Astrocyte (in vitro differentiated cells and primary cell): Measurements from ENCODE around the gene PTPRE. TPM values are rescaled to one million over a fixed set of nuclear protein-coding genes. Genes with fewer than 3 reads are reported as not detected.

Experiments used
- DNase-seq: peaks from one replicate; pipeline ENCODE4 v3.0.0-alpha.2; 2010; ENCODE audit warnings: low read depth
- FAIRE-seq: peaks from 2 replicates; lab custom pipeline; 2011; peaks lifted over from hg19 to GRCh38; lab: Jason Lieb, UNC
- H2AFZ ChIP-seq: 2 replicates; pipeline ENCODE4 v1.6.0; 2012; ENCODE audit warnings: low read depth, low read length, inconsistent platforms
- H3K27ac ChIP-seq: 2 replicates; pipeline ENCODE4 v1.5.1; 2011; ENCODE audit warnings: low read depth, low read length, inconsistent platforms
- H3K27me3 ChIP-seq: 2 replicates; pipeline ENCODE4 v1.6.0; 2011; ENCODE audit warnings: low read length, inconsistent platforms; ENCODE audit not compliant: insufficient read depth
- H3K36me3 ChIP-seq: 2 replicates; pipeline ENCODE4 v1.5.1; 2011; ENCODE audit warnings: low read length, inconsistent platforms; ENCODE audit not compliant: insufficient read depth
- H3K4me1 ChIP-seq: 2 replicates; pipeline ENCODE4 v1.5.1; 2011; ENCODE audit warnings: low read length, inconsistent platforms; ENCODE audit not compliant: insufficient read depth
- H3K4me2 ChIP-seq: 2 replicates; pipeline ENCODE4 v1.6.0; 2012; ENCODE audit warnings: low read length, inconsistent platforms
- H3K4me3 ChIP-seq: 2 replicates; pipeline ENCODE4 v1.5.1; 2011; ENCODE audit warnings: low read depth, mild to moderate bottlenecking, low read length, inconsistent platforms; ENCODE audit not compliant: insufficient read depth
- H3K79me2 ChIP-seq: 2 replicates; pipeline ENCODE4 v1.6.0; 2012; ENCODE audit warnings: mild to moderate bottlenecking, low read length, inconsistent platforms; ENCODE audit not compliant: insufficient read depth
- H3K9ac ChIP-seq: 2 replicates; pipeline ENCODE4 v1.6.0; 2012; ENCODE audit warnings: mild to moderate bottlenecking, low read length, inconsistent platforms
- H3K9me3 ChIP-seq: 2 replicates; pipeline ENCODE4 v1.5.1; 2012; ENCODE audit warnings: low read depth, mild to moderate bottlenecking, low read length, inconsistent platforms; ENCODE audit not compliant: insufficient read depth
- H4K20me1 ChIP-seq: 2 replicates; pipeline ENCODE4 v1.6.0; 2012; ENCODE audit warnings: low read length, inconsistent platforms; ENCODE audit not compliant: insufficient read depth
- H3K27ac Mint-ChIP-seq: one replicate; pipeline ENCODE4 v1.8.0; 2021; ENCODE audit warnings: mild to moderate bottlenecking, mixed read lengths; ENCODE audit not compliant: unreplicated experiment
- H3K27me3 Mint-ChIP-seq: one replicate; pipeline ENCODE4 v1.8.0; 2021; ENCODE audit warnings: low read depth, mixed read lengths; ENCODE audit not compliant: unreplicated experiment
- H3K36me3 Mint-ChIP-seq: one replicate; pipeline ENCODE4 v1.8.0; 2021; ENCODE audit warnings: low read depth, mixed read lengths; ENCODE audit not compliant: unreplicated experiment
- H3K4me1 Mint-ChIP-seq: one replicate; pipeline ENCODE4 v1.8.0; 2021; ENCODE audit warnings: low read depth, mixed read lengths; ENCODE audit not compliant: unreplicated experiment
- H3K4me3 Mint-ChIP-seq: one replicate; pipeline ENCODE4 v1.8.0; 2021; ENCODE audit warnings: mild to moderate bottlenecking, moderate library complexity, mixed read lengths; ENCODE audit not compliant: unreplicated experiment
- H3K9me3 Mint-ChIP-seq: one replicate; pipeline ENCODE4 v1.8.0; 2021; ENCODE audit warnings: mild to moderate bottlenecking, mixed read lengths; ENCODE audit not compliant: unreplicated experiment
- EZH2 ChIP-seq: IDR thresholded peaks from 2 replicates; pipeline ENCODE4 v1.6.1; 2012; ENCODE audit warnings: mild to moderate bottlenecking, low read length, inconsistent platforms; ENCODE audit not compliant: insufficient read depth
- total RNA-seq: library from RNA; stranded (reverse); gene quantifications from 2 replicates; pipeline ENCODE4 v1.2.1, GENCODE V29; 2021
- TF ChIP-seq, protein P1 (sequence below): IDR thresholded peaks from 2 replicates; pipeline ENCODE4 v1.5.1; 2011; ENCODE audit warnings: low read depth, mild to moderate bottlenecking, inconsistent platforms, low read length, moderate library complexity; ENCODE audit not compliant: insufficient read depth

PTPRE gene
- total RNA-seq, 1 donor from 2014 or later, result 14.1 TPM

GRCh38 chr10:128018691-128019090 lies 111.8 kb downstream of the PTPRE start:
- H4K20me1 ChIP-seq, result no peaks in the 10 kb centered on the region
- H3K27me3 ChIP-seq, result no peaks in the 10 kb centered on the region
- DNase-seq (no peak), FAIRE-seq (no peak)
- H3K4me1 ChIP-seq, result no peaks in the 10 kb centered on the region
- H3K79me2 ChIP-seq, result no peaks in the 10 kb centered on the region
- Mint-ChIP-seq H3K4me1 (no peaks in the 10 kb centered on the region), H3K4me3 (no peak overlapping the region), H3K9me3 (no peaks in the 10 kb centered on the region), H3K36me3 (no peaks in the 10 kb centered on the region), H3K27me3 (peaks cover 4% of the 10 kb centered on the region), H3K27ac (no peak overlapping the region)
- H2AFZ ChIP-seq, result no peak overlapping the region
- H3K9me3 ChIP-seq, result no peaks in the 10 kb centered on the region
- H3K27ac ChIP-seq, result no peak overlapping the region
- H3K4me3 ChIP-seq, result no peak overlapping the region
- H3K36me3 ChIP-seq, result no peaks in the 10 kb centered on the region
- no peak overlapping the region for H3K9ac ChIP-seq
- no peak for TF ChIP-seq EZH2
- TF ChIP-seq, protein P1, sequence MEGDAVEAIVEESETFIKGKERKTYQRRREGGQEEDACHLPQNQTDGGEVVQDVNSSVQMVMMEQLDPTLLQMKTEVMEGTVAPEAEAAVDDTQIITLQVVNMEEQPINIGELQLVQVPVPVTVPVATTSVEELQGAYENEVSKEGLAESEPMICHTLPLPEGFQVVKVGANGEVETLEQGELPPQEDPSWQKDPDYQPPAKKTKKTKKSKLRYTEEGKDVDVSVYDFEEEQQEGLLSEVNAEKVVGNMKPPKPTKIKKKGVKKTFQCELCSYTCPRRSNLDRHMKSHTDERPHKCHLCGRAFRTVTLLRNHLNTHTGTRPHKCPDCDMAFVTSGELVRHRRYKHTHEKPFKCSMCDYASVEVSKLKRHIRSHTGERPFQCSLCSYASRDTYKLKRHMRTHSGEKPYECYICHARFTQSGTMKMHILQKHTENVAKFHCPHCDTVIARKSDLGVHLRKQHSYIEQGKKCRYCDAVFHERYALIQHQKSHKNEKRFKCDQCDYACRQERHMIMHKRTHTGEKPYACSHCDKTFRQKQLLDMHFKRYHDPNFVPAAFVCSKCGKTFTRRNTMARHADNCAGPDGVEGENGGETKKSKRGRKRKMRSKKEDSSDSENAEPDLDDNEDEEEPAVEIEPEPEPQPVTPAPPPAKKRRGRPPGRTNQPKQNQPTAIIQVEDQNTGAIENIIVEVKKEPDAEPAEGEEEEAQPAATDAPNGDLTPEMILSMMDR, result no peak
- no peak overlapping the region for H3K4me2 ChIP-seq

DNA sequence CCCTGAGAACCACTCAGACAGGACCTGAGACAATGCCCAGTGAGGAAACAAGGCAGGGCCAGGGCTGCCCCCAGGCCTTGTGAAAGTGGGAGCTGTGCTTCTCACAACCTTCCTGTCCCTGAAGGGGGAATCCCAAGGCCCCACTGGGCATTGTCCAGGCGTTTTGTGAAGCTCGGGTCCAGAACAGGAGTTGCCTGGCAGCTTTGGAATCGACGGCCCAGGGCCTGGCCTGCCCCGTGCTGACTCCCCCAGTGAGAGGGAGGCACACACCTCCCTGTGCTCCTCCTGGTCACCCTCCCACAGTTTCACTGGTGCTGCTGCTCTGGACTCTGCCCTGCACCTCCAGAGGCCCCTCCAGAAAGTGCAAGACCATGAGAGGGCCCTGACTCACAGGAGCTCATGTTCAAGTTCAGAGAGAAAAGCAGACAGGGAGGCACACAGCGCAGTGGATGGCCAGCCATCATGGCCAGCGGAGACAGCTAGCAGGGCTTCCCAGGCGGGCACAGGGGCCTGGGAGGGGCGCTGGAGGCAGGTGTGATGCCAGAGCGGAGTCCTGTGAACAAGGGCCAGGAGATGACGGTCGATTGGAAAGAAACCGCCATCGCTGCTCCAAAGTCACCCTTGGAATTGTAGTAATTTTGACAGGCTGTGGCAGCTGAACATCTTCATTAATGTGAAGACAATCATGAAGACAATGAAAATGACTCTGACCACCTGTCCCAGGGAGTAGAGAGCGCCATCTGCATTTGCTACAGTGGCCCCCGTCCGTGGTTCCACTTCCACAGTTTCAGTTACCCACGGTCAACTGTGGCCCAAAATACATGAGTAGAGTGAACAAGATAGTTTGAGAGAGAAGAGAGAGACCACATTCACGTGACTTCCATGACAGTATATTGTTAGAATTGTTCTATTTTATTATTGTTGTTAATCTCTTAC lies 115.6 kb downstream of the PTPRE start:
- no peak overlapping the region for H3K27ac Mint-ChIP-seq
- H3K4me1 ChIP-seq, result no peaks in the 10 kb centered on the region
- H3K27ac ChIP-seq, result no peak overlapping the region
- H3K27me3 ChIP-seq, result no peaks in the 10 kb centered on the region
- H3K36me3 ChIP-seq, result no peaks in the 10 kb centered on the region
- H2AFZ ChIP-seq, result no peak overlapping the region
- no peak overlapping the region for H3K4me3 ChIP-seq
- no peaks in the 10 kb centered on the region for H3K27me3 Mint-ChIP-seq
- H3K79me2 ChIP-seq, result no peaks in the 10 kb centered on the region
- H3K4me1 Mint-ChIP-seq, result peaks cover 10% of the 10 kb centered on the region
- H3K9me3 ChIP-seq, result no peaks in the 10 kb centered on the region
- no peak overlapping the region for H3K9ac ChIP-seq
- no peaks in the 10 kb centered on the region for H3K9me3 Mint-ChIP-seq
- H3K4me3 Mint-ChIP-seq, result no peak overlapping the region
- H3K4me2 ChIP-seq, result no peak overlapping the region
- no peak for TF ChIP-seq EZH2
- TF ChIP-seq, protein P1, result no peak
- H3K36me3 Mint-ChIP-seq, result no peaks in the 10 kb centered on the region
- no peak for FAIRE-seq
- no peak for DNase-seq
- H4K20me1 ChIP-seq, result peaks cover 18% of the 10 kb centered on the region

DNA sequence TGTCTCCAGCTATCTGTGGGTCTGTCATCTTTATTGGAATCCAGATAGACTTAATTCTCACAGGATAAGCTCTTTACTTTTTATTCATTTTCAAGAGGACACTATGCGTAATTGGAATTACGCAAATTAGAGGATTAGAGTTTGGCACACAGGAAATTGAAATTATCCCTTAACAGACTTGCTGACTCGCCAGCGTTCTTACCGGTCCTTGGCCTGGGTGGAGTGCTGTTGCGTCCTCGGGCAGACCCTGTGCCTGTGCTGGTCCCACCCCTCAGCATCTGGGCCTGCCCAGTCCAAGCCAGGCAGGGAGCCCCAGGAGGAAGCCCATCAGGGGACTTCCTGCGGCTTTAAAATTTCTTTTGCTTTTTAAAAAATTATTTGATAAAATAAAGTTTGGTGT lies 117.5 kb downstream of the PTPRE start:
- no peak overlapping the region for H3K4me2 ChIP-seq
- H3K27me3 ChIP-seq, result no peaks in the 10 kb centered on the region
- FAIRE-seq (no peak), DNase-seq (no peak)
- H3K27ac Mint-ChIP-seq, result no peak overlapping the region
- no peak overlapping the region for H2AFZ ChIP-seq
- H3K4me1 ChIP-seq, result no peaks in the 10 kb centered on the region
- no peak overlapping the region for H3K9ac ChIP-seq
- no peak overlapping the region for H3K4me3 ChIP-seq
- peaks cover 18% of the 10 kb centered on the region for H4K20me1 ChIP-seq
- H3K9me3 Mint-ChIP-seq, result no peaks in the 10 kb centered on the region
- H3K79me2 ChIP-seq, result no peaks in the 10 kb centered on the region
- H3K4me3 Mint-ChIP-seq, result no peak overlapping the region
- no peak for TF ChIP-seq EZH2
- TF ChIP-seq, protein P1, result no peak
- H3K4me1 Mint-ChIP-seq, result peaks cover 17% of the 10 kb centered on the region
- no peaks in the 10 kb centered on the region for H3K27me3 Mint-ChIP-seq
- no peaks in the 10 kb centered on the region for H3K9me3 ChIP-seq
- no peaks in the 10 kb centered on the region for H3K36me3 Mint-ChIP-seq
- no peak overlapping the region for H3K27ac ChIP-seq
- H3K36me3 ChIP-seq, result no peaks in the 10 kb centered on the region
